Astrocyte (in vitro differentiated cells and primary cell): Measurements from ENCODE around the gene WWP2.

Experiments used
- CTCF ChIP-seq: IDR thresholded peaks from 2 replicates; pipeline ENCODE4 v1.5.1; 2011; ENCODE audit warnings: low read depth, mild to moderate bottlenecking, inconsistent platforms, low read length, moderate library complexity; ENCODE audit not compliant: insufficient read depth
- EZH2 ChIP-seq: IDR thresholded peaks from 2 replicates; pipeline ENCODE4 v1.6.1; 2012; ENCODE audit warnings: mild to moderate bottlenecking, low read length, inconsistent platforms; ENCODE audit not compliant: insufficient read depth

GRCh38 chr16:69863401-69864281, 101.5 kb downstream of the WWP2 start:
- TF ChIP-seq CTCF = no peak
- no peak for TF ChIP-seq EZH2
